NCI-H1436 treated with DMSO at 0.1 percent for 48 hours (cell line): ENCODE data around the gene SPSB4.
"Not testable (repeated sequence)": the region's sequence is repeated elsewhere in the genome, so short reads cannot be mapped to it uniquely, and the experiment has no call there.

Source experiments
- DNase-seq: peaks from one replicate; lab custom pipeline; 2025; lab: John Stamatoyannopoulos, UW

Gene SPSB4

DNA sequence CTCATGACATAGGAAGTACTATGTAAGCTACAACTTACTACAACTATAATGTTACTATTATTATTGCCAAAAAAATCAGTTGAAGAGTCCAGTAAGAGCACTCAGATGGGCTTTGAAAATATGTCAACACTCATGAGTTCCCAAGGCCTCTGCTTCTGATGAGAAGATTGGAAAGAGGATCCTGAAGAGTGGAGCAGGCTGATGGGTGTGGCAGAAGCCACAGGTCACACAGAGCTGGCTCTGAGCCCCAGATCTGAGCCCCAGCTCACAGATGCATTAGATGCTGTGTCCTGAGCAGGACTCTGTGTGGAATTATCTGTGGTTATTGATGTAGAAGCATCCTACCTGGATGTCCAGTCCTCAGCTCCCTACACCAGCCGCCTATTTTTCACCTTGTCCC, 65.6 kb downstream of the SPSB4 start:
- no peak for DNase-seq

DNA sequence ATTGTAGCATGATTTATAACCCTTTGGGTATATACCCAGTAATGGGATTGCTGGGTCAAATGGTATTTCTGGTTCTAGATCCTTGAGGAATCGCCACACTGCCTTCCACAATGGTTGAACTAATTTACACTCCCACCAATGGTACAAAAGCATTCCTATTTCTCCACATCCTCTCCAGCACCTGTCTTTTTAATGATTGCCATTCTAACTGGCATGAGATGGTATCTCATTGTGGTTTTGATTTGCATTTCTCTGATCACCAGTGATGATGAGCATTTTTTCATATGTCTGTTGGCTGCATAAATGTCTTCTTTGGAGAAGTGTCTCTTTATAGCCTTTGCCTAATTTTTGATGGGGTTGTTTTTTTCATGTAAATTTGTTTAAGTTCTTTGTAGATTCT, 66.8 kb downstream of the SPSB4 start:
- not testable (repeated sequence) for DNase-seq

DNA sequence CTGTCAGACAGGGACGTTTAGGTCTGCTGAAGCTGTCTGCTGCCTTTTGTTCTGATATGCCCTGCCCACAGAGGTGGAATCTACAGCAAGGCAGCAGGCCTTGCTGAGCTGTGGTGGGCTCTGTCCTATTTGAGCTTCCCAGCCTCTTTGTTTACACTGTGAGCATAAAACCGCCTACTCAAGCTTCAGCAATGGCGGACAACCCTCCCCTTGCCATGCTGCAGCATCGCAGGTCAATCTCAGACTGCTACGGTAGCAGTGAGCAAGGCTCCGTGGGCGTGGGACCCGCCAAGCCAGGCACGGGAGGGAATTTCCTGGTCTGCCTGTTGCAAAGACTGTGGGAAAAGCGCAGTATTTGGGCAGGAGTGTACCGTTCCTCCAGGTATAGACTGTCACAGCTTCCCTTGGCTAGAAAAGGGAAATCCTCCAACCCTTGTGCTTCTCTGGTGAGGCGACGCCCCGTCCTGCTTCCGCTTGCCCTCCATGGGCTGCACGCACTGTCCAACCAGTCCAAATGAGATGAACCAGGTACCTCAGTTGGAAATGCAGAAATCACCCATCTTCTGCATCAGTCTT, 71.4 kb downstream of the SPSB4 start:
- no peak for DNase-seq

DNA sequence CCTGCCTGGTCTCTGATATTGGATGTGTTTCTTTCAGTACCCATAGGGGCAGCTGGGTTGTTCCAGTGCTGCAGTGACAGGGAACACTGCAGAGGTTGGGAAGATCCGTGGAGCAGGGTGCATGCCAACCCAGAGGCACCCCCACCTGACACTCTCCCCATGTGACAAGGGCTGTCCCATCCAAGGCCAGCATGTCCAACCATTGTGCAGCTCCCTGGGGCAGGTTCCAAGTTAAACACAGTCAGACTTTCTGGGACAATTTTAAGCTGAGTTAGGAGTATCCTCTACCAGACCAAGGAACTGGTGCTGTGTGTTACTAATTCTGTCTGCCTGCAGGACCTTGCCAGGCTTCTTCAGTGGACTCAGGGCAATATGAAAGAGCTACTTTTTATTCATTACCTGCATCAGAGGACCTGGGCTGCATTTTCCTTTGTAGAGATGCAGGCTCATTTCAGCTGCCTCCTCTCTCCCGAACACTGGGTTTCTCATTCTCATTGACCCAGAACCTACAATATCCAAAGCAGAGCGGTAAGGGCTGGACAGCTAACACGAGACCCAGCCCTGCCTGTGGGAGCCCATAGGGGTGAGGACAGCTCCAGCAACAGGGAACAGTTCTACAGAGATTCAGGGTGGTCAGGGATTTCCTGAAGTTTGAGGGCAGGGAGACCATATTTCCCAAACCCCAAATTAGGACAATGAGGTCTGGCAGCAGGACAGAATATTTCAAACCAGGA, 72.7 kb downstream of the SPSB4 start:
- no peak for DNase-seq

DNA sequence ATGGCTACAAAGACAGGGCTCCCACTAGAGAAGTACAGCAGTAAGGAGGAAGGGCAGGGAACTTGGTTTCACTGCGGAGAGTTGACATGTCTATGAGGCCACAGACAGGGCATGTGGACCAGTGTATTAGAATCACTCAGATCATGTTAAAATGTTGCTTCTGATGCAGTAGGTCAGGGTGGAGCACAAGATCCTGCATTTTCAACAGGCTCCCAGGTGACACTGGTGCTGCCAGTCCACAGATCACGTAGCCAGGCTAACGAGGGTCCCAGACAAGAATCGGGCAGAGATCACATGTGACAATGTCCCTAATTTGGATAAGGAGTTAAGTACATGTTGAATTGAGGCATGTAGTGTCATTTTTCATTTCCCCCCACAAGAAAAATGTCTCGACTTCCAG, 73.6 kb downstream of the SPSB4 start:
- no peak for DNase-seq

DNA sequence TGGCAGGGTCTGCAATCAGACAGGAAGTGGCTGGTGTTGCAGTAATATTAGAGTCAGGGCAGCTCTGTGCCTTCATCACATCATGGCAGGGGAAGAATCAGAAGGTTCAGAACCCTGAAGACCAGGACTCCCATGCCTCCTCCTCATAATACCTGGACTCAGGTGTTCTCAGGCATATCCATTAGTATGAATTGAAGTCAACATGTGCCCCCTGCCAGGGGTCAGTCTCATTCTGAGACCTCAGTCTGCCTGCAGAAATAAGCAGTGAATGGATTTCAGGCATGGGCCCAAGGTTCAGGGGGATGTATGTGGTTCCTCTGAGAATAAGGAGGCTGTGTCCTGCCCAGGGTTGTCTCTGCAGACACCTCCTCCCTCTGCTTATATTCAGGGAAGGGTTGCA, 74.2 kb downstream of the SPSB4 start:
- DNase-seq: no peak

DNA sequence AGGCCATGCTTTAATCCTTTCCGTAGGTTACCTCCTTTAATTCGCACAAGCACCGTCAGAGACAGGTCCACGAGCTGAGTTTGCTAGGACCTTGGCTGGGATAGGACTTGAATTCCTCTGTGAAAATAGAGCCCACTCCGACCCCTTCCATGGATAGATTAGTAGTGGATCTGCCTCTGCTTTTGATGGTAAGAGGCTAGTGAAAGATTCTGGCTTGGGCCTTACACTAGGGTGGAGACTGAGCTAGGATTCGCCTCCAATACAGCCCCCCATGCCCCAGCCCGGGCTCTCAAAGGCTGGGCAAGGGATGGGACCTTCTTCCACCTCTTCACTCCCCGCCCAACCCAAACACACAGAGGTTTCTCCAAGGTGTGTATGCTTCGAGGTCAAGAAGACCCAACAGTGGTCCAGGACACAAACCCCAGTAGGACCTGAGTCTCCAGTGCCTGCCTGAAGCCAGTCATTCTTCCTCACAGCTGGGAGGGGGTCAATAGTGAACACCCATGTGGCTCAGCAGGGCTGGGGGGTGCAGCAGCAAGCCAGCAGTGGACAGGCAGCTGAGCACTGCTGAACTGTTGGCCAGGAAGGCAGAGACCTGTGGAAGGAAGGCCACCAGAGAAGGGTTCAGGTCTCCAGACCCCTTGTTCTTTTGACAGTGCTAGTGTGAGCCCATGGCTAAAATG, 75.7 kb downstream of the SPSB4 start:
- DNase-seq: no peak

DNA sequence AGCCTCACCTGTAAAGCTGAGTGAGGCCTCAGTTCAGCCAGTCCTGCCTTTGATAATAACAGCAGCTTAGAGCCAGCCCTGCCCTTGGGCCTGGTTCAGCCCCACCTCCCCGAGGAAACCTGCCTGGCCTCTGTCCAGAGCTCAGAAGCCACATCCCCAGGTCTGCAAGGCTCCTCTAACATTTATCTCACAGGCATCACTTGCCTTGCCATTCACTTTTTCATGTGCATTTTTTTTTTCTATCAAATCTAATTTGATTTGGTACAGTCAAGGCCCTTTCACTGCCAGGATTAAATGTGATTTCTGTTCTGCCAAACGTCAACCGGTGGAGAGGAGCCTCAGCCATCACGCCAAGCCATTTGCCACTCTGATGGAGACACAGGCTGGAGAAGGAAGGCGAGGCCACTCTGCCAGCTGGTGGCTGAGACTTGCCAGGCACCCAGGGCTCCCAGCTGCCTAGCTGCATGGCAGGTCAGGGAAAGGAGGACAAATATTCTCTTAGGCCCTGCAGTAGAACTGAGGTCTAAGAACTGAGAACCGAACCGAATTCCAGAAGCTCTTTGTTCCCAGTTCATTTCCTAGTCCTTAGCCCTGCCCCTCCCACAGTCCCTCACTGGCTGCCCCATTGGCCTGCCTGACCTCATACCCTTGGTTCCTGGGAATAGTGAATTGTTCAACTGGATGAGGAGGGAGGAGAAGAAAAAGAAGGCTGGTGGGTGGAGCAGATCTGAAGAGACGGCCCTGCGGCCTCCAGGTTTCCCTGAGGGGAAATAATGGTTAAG, 76.4 kb downstream of the SPSB4 start:
- no peak for DNase-seq

DNA sequence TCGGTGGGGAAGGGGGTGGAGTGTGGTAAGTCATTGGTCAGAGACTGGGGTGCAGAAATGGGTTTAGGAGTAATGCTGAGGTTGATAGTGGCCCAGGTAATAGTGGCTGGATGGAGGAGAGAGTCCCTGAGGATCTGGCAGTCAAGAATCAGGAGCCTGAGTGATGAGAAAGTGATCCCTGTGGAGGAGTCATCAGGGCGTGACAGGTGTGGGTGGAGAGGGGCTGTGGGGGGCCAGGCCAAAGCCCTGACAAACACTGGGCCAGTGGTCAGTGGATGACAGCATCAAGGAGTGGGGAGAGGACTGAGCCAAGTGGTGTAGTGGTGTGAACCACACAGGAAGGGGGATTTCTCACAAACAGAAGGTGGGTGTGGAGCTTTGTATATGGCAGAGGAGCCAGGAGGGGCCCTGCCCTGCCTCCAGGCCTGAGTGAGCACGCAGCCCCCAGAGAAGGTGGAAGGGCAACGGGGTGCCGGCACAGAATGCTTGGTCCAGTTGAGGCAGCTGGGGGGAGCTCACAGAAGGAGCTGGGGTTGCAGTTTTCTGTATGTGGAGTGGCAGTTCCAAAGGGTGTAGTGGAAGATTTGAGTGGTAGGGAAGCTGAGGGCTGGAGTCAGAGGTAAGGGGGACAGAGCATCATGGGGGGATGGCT, 77.1 kb downstream of the SPSB4 start:
- DNase-seq: no peak

DNA sequence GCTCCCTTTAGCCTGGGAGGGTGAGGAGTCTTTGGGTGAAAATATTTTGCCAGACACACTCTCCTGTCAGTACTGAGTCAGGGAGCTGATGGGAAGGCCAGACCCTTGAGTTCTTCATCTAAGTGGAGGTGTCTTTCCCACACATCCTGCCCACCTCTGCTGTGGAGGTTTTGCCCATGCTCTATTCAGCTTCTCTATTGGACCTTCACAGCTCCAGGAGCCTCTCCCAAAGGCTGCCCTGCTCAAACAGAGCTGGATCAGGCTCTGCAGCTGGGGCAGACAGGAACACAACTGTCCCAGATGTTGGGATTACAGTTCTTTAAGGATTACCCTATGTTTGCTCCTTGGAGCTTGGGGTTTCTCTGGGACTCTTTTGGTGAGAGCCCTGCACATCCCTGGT, 77.9 kb downstream of the SPSB4 start:
- no peak for DNase-seq

DNA sequence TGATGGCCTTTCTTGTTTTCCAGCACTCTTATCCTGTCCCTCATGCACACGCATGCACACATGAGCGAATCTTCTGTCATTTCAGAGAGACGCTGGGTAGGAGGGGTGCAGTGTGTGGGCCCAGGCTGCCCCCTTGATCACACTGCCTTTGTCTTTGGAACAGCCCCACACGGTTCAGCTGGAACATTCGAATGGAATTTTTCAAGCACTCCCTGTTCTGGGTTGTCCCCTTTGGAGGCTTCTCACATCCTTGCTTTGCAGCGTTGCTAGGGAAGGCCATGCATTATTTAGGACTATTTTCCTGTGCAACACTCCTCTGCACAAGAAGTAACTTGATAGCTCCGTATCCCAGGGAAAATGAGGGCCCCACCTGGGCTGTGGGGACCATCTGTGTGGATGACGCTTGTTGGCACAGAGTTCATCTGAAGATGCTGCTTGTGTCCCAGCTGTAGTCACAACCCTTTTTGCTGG, 78.4 kb downstream of the SPSB4 start:
- no peak for DNase-seq

DNA sequence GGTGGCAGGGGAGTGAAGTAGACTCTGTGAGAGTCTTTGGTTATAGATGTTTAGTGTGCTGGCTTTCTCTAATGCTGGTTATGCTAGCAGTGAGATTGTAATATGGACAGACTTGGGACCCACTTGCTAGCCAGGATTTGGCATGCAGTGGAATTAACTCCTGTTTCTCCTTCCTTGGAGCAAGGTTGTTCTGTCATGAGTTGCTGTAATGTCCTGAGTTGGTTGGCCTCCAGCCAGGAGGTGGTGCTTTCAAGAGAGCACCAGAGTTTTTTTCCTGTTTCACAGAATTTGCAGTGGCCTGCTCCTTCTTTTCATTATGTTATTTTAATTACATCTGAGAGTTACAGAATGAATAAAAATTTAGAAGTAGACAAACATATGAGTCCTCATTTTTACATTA, 92.4 kb downstream of the SPSB4 start:
- no peak for DNase-seq

DNA sequence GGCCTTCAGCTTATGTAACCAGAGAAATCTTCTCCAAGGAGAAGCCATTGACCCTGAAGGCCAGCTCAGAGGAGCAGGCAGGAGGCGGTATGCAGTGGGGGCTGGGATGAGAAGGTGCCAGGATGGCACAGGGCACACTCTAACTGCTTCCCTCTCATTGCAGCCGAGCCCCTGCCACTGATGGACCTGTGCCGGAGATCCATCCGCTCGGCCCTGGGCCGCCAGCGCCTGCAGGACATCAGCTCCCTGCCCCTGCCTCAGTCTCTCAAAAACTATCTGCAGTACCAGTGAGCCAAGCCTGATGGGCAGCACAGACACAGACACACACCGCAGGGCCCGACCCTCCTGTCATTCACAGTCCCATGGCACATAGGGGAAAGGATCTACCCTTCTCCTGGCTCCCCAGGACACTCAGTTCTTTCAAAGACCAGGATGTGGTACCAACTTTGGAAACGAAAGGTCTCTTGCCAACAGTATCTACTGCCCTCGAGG, 95.9 kb downstream of the SPSB4 start:
- DNase-seq: no peak

DNA sequence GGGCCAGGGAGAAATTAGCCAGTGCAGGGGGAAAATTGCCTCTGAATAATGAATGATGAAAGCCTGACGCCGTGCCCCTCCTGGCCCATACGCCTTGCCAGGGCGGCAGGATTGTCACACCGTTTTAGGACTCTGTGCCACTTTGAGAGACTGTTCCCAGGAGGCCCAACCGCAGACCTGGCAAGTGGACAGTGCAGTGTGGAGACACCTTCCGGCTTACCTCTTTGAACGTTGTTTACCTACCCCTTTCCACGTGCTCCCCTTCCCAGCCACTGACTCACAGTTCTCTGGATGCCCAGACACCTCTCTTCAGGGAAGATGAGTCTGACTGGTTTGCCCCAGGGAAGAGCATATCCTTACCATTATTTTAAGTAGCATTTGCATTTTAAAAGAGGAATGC, 96.5 kb downstream of the SPSB4 start:
- no peak for DNase-seq

DNA sequence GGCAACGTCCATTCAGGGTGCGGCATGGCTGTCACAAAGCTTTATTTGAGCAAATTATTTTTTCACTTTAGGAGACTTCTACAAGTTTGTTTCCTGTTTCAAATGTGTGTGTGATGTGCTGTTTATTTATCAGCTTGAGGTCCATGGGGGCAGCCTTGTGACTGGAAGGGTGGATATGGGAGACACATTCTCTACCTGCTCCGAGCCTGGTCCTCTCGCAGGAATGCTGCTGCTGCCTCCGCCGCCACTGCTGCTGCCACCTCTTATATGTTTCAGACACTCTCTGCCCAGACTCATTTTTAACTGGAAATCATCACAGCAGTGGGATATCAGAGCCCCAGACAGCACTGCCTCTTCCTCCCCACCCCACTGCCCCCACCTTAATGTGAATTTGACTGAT, 97.0 kb downstream of the SPSB4 start:
- no peak for DNase-seq

DNA sequence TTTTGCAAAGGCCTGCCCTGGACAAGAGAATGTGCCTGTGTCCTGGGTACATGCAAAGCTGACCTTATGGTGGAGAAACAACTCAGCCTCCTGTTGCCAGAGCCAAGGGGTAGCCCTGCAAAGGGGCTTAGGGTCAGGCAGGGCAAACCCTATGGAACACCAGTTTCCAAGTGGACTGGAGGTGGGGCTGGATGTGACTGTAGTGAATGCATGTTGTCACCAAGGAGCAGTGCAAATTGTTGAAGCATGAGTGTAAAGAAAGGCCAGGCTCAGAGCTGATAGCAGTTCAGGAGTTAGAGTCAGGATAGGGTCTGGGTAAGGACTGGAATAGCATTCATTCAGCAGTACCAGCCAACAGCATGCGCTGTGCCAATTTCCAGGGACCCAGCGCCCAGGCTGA, 97.6 kb downstream of the SPSB4 start:
- DNase-seq: no peak

DNA sequence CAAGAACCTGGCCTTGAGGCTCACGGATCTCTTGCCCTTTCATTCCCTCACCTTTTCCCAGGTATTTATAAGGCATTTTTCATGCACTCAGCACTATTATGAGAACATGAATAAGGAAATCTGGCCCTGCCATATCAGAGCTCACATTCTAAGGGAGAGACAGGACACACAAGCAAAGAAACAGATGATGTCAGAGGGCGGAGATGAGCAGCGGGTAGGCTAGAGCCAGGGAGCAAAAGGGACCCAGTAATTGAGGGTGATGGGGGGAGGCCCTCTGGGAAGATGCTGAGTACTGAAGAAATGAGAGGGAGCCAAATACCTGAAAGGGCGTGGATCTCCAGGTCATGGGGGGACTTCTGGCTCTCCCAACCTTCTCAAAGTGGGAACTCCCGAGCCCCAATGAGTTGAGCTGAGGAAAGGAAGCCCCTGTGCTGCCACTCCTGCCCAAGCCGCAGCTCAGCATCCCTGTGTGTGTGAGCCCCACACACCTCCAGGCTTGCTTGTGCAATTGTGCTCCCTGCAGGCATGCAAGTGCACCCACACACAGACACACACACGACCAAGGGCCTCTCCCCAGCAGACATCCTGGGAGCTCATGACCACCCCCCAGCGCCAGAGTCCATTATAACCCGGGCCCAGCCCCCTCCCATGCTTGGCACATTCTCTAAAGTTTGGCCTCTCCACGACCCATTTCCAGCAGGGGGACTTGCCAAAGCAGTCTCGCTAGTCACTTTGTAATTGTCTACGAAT, 99.1 kb downstream of the SPSB4 start:
- DNase-seq: no peak

DNA sequence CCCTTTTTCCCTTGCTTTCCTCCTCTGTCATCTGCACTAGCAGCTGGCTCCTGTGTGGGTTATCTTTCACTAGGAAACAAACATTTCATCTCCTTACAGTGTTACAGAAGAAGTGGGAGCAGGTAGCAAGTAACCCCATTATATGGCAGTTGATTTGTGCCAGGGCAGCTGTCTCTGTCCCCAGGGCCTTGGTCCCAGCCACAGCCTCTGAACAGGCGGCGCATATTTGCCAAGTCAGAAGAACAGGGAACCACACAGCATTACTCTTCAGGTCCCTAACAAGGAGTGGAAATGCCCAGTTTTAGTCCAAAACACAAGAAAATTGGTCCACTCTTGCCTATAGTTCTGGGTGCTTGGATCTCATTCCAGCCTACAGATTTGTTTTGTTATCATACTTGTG, 99.8 kb downstream of the SPSB4 start:
- no peak for DNase-seq

DNA sequence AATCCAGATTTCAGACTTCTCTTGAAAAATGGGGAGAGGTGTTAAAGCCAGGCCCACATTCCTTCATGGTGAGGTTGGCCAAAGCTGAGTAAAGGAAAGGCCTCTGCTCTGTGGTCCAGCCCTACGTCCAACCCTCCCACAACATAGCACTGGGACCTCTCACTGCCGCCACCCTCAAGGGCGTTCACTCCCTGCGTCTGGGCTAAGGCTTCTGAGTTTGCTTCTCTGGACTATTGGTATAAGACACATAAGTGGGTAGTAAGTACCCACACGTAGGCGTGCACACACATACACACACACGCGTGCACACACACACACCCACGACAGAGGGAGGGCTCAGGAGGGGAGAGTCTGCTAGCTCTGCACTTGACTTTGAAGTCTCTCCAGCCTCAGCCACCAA, 100.3 kb downstream of the SPSB4 start:
- DNase-seq: no peak

DNA sequence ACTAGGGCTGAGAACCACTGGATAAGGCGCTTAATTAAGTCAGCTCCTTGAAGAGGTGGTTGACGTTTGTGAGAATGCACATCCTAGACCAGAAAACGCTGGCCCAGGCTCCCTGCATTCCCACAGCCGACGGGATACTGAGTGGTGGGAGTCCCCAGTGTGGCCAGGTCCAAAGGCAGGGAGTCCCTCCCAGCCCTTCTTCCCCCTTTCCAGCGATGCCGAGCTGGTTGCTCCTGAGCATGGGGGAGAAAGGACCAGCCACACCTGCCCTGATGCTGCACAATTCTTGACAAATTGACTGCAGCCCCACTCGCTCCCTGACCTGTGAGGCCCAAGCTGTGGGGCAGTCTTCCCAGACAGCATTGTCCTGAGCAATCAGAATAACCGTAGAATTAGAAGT, 101.0 kb downstream of the SPSB4 start:
- no peak for DNase-seq
